ENCODE data around the gene TFAM.
"Not testable (repeated sequence)": the region's sequence is repeated elsewhere in the genome, so short reads cannot be mapped to it uniquely, and the experiment has no call there.

The TFAM gene

DNA sequence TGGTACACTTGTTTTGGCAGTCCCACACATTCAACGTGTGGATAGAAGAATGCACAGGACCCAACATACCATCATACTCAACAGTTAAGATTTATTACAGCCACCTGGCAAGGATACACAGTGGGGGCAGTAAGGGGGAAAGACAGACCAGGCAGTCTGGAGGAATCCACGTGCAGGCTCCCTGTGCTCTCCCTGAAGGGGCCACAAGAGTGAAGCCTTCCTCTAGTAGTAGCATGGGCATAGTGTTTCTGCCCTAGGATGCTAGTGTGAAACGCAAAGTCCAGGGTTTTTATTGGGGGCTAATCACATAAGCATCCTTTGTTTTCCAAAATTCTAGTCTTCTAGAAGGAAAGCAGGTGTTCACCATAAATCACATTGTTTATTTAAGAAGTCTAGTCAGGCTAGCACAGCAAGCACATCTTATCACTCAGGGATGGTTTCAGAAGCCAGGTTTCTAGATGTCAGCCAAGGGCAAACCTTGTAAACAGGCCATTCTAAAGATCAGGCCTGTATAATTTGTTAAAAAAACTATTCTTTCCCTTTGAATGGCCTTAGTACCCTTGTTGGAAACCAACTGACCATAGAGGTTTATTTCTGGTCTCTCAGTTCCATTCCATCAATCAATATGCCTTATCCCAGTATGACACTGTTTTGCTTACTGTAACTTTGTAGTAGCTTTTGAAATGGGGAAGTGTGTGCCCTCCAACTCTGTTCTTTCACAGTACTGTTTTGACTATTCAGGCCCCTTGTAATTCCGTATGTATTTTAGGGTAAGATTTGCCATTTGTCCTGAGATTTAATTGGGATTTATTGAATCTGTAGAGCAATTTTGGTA is 12.4 kb upstream of the TFAM start:
- DNase-seq (ENCODE audit: low spot score): no peak

DNA sequence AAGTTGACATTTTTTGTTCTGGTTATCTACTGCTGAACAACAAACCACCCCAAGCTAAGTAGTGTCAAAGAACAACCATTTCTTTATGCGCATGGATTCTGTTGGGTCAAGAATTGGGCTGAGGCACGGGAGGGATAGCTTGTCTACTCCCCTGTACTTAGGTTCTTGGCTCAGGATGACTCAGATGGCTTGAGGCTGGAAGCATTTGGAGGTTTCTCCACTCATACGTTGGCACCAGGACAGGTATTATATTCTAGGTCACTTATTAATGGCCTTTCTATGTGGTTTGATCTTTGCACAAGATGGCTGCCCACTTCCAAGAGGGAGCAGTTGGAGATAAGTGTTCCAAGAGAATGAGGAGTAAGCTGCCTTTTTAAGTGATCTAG is 11.8 kb upstream of the TFAM start:
- no peak for DNase-seq (ENCODE audit: low spot score)

DNA sequence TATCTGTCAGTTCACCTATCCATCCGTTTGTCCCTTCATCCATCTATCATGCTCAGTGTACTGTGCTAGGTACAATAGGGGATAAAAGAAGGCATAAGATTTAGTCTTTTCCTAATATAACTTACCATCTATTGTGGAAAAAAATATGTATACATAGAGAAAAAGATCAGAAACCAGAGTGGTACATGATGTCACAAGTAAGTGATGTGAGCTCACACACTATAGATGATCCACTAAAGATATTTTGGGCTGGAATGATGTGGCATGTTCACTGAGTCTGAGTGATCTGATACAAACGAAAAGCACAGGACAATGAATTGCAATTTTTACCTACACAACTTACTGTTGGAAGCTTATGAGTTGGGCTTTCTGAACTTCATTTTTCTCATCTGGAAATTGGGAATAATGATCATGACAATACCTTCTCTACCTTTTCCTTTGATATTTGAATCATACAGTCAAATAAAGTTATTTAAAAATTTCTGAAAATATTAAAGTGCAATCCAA is 2.7 kb upstream of the TFAM start:
- no peak for DNase-seq (ENCODE audit: low spot score)

DNA sequence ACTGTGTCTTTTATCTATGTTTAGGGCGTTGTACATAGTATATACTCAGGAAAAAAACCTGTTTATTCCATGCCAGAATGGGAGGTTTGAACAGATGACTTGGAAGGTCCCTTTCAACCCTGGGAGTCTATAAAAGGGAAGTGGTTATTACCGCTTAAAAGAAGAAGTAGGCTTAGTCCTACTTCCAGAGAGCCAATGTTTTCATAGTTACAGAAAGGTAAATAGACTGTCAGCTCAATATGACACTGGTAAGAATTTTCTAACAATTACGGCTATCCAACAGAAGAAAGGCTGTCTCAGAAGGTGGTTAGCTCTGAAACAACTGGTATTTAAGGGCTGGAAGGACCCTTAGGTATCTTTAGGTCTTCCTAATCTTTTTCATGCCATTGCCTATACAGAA is 1.1 kb upstream of the TFAM start:
- DNase-seq (ENCODE audit: low spot score): no peak

DNA sequence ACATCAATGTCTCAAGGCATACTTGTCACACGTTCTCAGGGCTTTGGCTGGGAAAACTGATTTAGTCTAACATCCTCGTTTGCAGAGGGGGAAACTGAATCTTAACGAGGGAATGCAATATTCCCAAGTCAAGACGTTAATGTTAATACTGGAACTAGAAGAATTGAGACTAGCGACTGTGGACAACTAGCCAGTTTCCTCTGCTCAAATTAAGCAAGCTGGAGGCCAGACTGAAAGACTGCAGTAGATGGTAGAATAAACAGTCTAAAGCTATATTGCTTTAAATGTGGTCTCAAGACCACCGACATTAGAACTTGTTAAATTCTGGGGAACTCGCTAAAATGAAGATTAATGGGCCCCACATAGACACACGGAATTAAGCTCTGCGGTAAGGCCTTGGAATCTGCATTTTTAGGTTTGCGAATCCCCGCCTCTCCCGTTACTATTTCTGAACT is 639 bp upstream of the TFAM start:
- peak; percentile 13 for DNase-seq (ENCODE audit: low spot score)

DNA sequence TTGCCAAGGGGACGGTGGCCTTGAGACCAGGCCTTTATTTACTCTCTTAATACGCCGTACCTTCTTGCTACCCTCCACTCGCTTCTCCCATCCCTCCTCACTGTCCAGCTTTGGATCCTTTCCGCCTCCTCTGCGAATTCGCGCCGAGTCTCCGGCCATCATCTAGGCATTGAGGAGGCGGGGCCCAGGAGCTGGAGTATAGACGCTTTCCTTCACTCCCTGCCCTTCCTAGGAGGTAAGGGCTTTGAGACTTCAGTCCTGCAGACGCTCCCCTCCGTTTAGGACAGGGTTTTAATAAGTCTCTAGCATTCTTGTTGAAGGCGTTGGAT is 538 bp downstream of the TFAM start:
- peak; percentile 52 for DNase-seq (ENCODE audit: low spot score)

DNA sequence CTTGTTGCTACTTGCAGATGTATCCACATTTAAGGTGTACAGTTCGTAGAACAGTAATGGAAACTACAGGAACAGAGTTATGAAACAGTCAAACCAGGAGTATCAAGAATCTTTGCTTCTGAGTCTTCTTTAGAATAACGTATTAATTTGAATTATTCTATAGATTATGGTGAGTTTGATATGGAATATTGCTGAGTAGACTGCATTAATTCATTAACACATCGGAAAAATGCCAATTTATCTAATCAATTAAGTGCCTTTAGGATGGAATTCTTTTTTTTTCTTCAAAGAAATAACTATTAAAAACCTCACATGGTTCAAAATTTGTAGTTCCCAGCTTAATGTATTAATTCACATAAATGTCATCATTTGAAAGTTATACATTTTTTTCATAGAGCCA is 3.8 kb downstream of the TFAM start:
- DNase-seq (ENCODE audit: low spot score): no peak

DNA sequence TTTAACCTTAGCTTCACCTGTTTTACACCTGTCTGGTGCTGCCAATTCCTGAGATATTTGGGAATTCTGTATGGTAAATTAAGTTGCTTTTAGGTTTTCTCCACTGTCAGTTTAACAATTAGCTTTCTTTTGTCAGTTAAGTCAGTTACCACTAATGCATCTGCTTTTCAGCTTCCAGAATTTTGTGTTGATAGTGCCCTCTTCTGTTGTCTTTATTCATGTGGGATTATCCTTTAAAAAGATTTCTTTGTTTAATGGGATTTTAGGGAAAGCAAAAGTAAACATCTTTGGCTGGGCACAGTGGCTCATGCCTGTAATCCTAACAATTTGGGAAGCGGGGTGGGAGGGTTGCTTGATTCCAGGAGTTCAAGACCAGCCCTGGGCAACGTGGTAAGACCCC is 8.1 kb downstream of the TFAM start:
- no peak for DNase-seq (ENCODE audit: low spot score)

DNA sequence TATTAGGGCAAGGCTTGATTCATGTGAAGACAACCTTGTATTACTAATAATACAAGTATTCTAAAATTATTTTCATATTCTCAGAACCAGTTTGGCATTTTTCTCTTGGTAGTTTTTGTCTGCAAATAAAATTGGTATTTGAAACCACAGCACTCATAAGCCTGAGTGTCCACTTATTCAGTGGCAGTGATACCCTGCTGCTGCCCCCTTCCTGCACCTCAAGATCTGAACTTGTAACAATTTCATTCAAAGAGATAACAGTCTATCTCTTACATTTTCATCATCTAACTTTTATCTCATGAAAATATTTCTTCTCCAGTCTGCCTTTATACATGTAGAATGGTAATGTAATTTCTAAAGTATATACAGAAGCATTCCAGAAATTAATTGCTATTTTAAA is 9.3 kb downstream of the TFAM start:
- no peak for DNase-seq (ENCODE audit: low spot score)

DNA sequence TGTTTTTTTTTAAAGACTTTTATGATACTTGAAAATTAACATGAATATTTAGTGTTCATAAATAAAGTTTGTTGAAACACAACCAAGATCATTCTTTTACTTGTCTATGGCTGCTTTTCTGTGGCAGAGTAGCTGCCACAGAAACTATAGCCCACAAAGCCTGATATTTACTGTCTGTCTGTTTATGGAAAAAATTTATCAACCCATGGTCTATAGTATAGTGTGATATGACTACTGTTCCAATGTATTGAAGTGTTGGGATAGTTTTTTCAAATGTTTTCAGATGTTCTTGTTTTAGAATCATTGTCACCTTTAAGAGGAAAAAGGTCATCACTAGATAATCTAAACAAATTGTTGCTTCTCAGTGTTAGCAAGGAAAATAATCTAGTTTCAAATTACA is 10.8 kb downstream of the TFAM start:
- DNase-seq (ENCODE audit: low spot score): no peak

DNA sequence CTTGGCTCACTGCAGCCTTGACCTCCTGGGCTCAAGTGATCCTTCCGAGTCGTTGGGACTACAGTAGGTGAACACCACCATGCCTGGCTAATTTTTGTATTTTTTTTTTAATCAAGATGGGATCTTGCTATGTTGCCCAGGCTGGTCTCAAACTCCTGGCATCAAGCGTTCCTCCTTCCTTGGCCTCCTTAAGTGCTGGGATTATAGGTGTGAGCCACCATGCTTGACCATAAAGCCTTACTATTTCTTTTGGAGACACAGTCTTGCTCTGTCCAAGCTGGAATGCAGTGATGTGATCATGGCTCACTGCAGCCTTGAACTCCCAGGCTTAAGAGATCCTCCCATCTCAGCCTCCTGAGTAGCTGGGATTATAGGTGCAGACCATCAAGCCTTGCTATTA is 12.6 kb downstream of the TFAM start:
- DNase-seq (ENCODE audit: low spot score): no peak

DNA sequence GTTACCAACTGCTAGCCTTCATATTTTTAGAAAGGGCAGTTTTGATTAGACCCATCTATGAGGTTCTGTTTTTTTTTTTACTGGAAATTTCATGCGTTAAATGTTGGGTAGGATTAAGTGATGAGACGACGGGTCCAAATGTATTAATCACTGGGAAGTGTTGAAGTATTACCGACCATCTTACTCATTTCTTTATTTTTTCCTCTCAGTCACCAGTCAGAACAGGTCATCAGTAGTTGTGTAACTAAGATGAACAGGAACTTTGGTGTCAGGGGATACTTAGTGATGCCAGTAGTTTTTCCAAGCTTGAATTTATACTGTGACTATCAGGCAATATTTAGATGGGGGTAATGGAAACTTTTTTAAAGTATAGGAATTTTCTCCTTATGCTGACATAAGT is 14.2 kb downstream of the TFAM start:
- DNase-seq (ENCODE audit: low spot score): peak; percentile 24

DNA sequence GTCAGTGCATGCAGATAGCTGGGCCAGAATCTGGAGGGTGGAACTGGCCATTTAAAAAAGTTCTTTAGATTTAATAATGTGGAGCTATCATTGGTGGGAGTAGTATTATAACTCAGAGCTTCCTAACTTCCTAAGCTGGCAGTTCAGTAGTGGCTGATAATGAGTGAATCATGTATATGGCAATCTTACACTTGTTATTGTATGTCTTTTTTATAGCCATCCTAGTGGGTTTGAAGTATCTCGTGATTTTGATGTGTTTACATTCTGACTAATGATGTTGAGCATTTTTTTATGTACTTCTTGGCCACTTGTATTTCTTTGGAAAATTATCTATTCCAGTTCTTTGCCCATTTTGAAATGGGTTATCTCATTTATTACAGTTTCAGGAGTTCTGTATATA is 15.4 kb downstream of the TFAM start:
- no peak for DNase-seq (ENCODE audit: low spot score)

DNA sequence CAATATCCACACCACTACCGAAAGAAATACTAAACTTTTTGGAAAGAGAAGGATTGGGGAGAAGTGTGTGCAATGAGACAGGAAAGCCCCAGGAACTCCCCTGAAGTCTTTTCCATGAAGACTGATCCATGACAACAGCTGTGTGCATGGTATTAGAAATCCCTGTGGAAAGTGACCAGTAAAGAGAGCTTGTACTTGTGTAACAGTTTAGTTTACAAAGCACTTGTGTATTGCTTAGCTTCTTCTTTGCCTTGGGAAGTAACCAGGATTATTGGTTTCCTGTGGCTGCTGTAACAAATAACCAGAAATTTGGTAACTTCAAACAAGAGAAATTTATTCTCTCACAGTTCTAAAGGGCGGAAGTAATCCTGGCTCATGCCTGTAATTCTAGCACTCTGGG is 18.8 kb downstream of the TFAM start:
- DNase-seq (ENCODE audit: low spot score): no peak

DNA sequence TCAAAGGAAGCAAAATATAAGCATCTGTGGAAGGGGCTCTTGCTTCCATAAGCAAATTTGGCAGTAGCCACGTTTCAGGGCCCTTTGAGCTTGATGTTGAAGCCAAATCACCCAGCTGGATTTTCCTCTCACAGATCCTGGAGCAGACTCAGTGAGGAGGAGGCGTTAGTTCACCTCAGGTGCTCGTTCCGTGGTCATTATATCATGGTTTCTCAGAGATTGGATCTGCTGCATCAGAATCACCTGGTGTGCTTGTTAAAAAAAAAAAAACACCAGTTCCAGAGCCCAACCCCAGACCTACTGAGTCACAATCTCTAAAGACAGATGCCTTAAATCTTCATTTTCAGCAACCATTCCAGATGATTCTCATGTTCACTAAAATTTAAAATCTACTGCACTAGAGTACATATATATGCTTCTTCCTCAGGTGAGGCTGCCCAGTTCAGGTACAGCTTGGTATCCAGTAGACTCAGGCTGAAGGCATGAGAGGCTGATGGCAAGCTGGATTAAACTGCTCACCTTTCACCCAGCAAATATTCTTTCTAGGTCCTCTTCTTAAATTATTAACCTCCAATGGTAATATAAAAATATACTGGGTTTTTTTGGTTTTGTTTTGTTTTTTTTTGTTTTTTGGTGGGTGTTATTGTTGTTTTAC is 24.9 kb downstream of the TFAM start:
- no peak for DNase-seq (ENCODE audit: low spot score)

DNA sequence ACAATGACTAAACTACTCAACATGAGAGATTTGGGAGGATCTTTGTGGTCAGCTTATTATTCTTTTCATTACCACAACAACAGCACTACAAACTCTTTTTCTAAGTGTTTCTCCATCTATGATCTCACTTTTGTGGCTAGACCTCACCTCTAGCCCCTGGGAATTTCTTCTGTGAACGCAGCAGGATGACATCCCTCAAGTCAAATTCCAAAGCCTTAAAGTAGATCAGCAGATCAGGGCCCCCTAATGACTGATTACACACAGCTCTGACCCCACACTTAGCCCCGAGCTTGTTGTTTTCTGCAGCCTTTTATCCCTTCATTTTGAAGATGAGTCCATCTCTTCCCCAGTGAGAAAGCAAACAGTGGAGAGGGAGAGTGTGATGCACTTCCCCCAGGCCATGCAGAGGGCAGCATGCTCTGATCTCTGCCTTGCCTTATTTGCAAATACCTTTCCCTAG is 27.3 kb downstream of the TFAM start:
- DNase-seq (ENCODE audit: low spot score): peak; percentile 69

DNA sequence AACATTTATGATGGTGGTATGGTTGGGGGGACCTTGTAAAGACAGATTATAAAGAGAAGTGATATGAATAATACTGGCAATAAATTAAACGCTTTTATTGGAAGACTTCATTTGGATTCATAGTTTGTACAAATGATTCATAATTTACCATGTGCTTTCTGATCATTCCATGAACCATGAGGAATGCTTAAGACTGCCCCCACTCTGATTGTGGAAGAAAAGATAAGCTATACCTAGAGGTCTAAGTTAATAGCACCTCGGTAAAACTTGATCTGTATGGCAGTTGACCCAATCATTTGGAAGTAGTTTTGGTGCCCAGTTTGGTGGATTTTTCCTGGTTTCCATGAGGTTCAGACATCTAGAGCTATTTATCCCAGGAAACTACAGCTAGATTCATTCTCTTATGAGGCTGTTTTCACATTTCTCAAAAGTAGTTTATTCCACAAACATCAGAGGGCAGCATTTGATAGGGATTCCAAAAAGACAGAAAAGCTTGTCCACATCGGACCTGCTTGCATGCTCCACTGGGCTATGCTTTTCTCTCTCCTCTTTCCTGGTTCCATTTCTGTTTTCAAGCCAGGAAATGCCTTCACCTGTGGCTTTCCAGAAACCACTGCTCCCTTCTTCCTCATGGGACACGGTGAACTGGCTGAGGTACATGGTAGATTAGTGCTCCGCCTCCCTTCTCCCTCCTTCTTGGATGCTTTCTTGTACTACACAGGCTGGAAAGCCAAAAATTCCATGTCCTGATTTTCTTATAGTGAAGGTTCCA is 29.2 kb downstream of the TFAM start:
- peak; percentile 74 for DNase-seq (ENCODE audit: low spot score)

DNA sequence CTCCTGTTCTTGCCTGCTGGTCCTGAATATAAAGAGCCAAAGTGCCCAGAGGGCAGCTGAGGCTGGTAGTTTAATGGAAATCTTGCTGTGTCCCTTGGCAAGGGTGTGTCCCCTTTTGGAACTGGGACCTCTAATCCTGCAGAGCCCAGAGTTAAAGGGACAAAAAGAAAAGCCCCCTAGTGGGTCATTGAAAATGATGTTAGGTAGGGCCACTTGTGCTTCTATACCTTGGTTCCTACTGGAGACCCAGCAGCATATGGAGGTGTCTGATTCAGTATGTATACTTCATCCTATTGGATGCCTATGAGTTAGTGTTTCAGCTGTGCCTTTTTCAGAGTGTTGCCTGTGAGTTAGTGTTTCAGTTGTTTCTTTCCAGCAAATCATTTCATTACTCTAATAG is 30.5 kb downstream of the TFAM start:
- DNase-seq (ENCODE audit: low spot score): no peak

DNA sequence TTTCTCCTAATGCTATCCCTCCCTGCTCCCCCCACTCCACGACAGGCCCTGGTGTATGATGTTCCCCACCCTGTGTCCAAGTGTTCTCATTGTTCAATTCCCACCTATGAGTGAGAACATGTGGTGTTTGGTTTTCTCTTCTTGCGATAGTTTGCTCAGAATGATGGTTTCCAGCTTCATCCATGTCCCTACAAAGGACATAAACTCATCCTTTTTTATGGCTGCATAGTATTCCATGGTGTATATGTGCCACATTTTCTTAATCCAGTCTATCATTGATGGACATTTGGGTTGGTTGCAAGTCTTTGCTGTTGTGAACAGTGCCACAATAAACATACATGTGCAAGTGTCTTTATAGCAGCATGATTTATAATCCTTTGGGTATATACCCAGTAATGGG is 32.7 kb downstream of the TFAM start:
- not testable (repeated sequence) for DNase-seq (ENCODE audit: low spot score)

DNA sequence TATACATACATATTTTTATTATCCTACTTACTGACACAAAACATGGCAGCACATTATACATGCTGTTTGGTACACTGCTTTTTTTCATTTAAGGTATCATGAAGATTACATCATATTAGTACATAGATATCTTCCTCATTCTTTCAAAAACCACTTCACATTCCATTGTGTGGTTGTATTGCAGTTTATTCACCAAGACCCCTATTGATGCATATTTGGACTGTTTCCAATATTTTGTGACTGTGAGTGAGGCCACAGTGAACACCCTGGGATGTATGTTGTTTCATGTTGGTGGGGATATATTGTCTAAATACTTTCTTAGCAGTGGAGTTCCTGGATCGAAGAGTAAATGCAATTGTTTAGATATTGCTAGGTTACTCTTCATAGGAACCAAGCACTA is 39.0 kb downstream of the TFAM start:
- peak; percentile 15 for DNase-seq (ENCODE audit: low spot score)

DNA sequence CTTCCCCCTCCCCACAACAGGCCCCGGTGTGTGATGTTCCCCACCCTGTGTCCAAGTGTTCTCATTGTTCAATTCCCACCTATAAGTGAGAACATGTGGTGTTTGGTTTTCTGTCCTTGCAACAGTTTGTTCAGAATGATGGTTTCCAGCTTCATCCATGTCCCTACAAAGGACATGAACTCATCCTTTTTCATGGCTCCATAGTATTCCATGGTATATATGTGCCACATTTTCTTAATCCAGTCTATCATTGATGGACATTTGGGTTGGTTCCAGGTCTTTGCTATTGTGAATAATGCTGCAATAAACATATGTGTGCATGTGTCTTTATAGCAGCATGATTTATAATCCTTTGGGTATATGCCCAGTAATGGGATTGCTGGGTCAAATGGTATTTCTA is 43.2 kb downstream of the TFAM start:
- not testable (repeated sequence) for DNase-seq (ENCODE audit: low spot score)

DNA sequence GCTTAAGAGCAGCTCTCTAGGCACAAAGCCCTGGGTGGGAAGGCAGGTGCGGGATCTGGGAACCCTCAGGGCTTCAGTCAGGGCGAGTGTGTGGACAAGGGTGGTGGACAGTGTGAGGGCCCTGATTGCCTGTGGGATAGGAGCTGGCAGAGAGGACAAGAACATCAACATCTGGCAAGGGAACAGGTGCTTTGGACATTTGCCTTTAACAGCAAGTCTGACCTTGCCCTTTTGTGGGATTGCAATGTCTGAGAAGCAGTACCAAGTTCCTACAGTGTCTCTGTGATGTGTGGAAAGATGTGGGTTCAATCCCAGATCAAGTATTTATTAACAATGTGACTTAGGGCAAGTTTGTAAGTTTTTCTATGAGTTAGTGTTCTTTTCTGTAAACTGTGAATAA is 46.7 kb downstream of the TFAM start:
- DNase-seq (ENCODE audit: low spot score): peak; percentile 14

DNA sequence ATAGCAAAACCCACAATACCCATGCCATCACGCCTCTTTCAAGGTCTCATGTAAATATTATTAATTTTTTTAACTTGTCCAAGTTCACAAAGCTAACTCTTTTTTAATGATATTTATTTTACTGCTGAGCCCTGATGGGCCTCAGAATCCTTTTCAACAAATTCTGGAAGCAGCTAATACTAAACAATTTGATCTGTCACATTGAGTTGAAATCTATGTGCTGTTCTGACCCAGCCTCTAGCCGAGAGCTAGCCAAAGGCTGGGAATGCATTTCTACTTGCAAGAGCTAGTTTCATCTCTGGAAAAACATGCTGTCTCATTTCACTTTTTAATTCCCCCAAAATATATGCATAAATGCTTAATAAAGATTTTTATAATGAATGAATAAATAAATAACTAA is 47.9 kb downstream of the TFAM start:
- DNase-seq (ENCODE audit: low spot score): no peak
